HFF-Myc (cell line): ENCODE data around the gene SLIT3.

Source experiments
- DNase-seq: peaks from one replicate; pipeline ENCODE4 v3.0.0-alpha.2; 2011; ENCODE audit warnings: low read depth; ENCODE audit errors: extremely low read depth
- H3K4me3 ChIP-seq: replicated peaks from 2 replicates; pipeline ENCODE4 v1.5.1; 2011; ENCODE audit warnings: low read depth, mild to moderate bottlenecking, control low read depth, low read length
- CTCF ChIP-seq: IDR thresholded peaks from 2 replicates; pipeline ENCODE4 v1.5.1; 2012; ENCODE audit warnings: mild to moderate bottlenecking, low read depth, low read length, control low read depth; ENCODE audit errors: missing control alignments

Gene SLIT3

GRCh38 chr5:169104937-169105494, 195.9 kb downstream of the SLIT3 start:
- DNase-seq: no peak
- no peak for TF ChIP-seq CTCF
- H3K4me3 ChIP-seq: no peak overlapping the region

- H3K4me3 ChIP-seq: no peak overlapping the region
- TF ChIP-seq CTCF: no peak
- DNase-seq: no peak
Measured at GRCh38 chr5:169103586-169104181, 197.3 kb downstream of the SLIT3 start.

- no peak overlapping the region for H3K4me3 ChIP-seq
- no peak for TF ChIP-seq CTCF
- DNase-seq: no peak
Measured at GRCh38 chr5:169101966-169102365, 199.0 kb downstream of the SLIT3 start.

- H3K4me3 ChIP-seq: no peak overlapping the region
- peak; percentile 22 for DNase-seq
- no peak for TF ChIP-seq CTCF
Measured at GRCh38 chr5:169100735-169101075, 200.2 kb downstream of the SLIT3 start.

GRCh38 chr5:169099801-169100734, 200.9 kb downstream of the SLIT3 start:
- TF ChIP-seq CTCF: no peak
- DNase-seq: no peak
- no peak overlapping the region for H3K4me3 ChIP-seq

- no peak for DNase-seq
- no peak overlapping the region for H3K4me3 ChIP-seq
- no peak for TF ChIP-seq CTCF
Measured at GRCh38 chr5:169098331-169099121, 202.4 kb downstream of the SLIT3 start.
